Measurements from ENCODE around the gene GNG3. TPM values are rescaled to one million over a fixed set of nuclear protein-coding genes. Genes with fewer than 3 reads are reported as not detected.
"Not testable (repeated sequence)": the region's sequence is repeated elsewhere in the genome, so short reads cannot be mapped to it uniquely, and the experiment has no call there.

The GNG3 gene
- total RNA-seq, 2 experiments from 2014 or later: not detected

GRCh38 chr11:62725646-62726045 is 18.2 kb downstream of the GNG3 start:
- Mint-ChIP-seq H3K36me3 (ENCODE audit: low read depth) (peaks cover 74% of the 10 kb centered on the region), H3K4me3 (peak overlapping the region; percentile 96), H3K4me1 (peaks cover 61% of the 10 kb centered on the region), H3K27me3 (no peaks in the 10 kb centered on the region), H3K9me3 (no peaks in the 10 kb centered on the region), H3K27ac (peak overlapping the region; percentile 98)
- ChIA-PET POLR2A (interaction anchor here (0.9 kb wide), 1 partner anchor 136 kb away, joined by 3 read pairs; no protein-coding TSS in a partner anchor), CTCF (interaction anchor here (0.7 to 3.5 kb wide), 3 partner anchors 33 to 156 kb away, joined by 4 to 11 read pairs (median 7); partner anchors contain the start of gene TMEM179B)
- no peak for DNase-seq

GRCh38 chr11:62726156-62726914 is 18.9 kb downstream of the GNG3 start:
- H3K4me3 Mint-ChIP-seq: peak overlapping the region; percentile 96
- H3K27ac Mint-ChIP-seq: peak overlapping the region; percentile 98
- peaks cover 60% of the 10 kb centered on the region for H3K4me1 Mint-ChIP-seq
- DNase-seq: no peak
- H3K9me3 Mint-ChIP-seq: no peaks in the 10 kb centered on the region
- no peaks in the 10 kb centered on the region for H3K27me3 Mint-ChIP-seq
- POLR2A ChIA-PET: interaction anchor here (0.7 to 1.6 kb wide), 6 partner anchors 20 to 155 kb away, joined by 3 to 17 read pairs (median 3); partner anchors contain the start of genes SLC3A2 and TUT1
- H3K36me3 Mint-ChIP-seq (ENCODE audit: low read depth): peaks cover 71% of the 10 kb centered on the region
- CTCF ChIA-PET: interaction anchor here (0.6 to 1.6 kb wide), 9 partner anchors 21 to 155 kb away, joined by 3 to 8 read pairs (median 4); partner anchors contain the start of genes TUT1, UQCC3 and ZBTB3

GRCh38 chr11:62726915-62727164 is 19.4 kb downstream of the GNG3 start:
- CTCF ChIA-PET: interaction anchor here (0.8 to 1.6 kb wide), 10 partner anchors 10 to 136 kb away, joined by 3 to 8 read pairs (median 3); partner anchors contain the start of genes TMEM179B, TUT1, UQCC3 and ZBTB3
- no peaks in the 10 kb centered on the region for H3K9me3 Mint-ChIP-seq
- H3K4me3 Mint-ChIP-seq: peak overlapping the region; percentile 96
- POLR2A ChIA-PET: interaction anchor here (0.9 to 1.6 kb wide), 6 partner anchors 18 to 155 kb away, joined by 3 to 17 read pairs (median 3); partner anchors contain the start of genes GANAB, SLC3A2 and TUT1
- H3K27ac Mint-ChIP-seq: peak overlapping the region; percentile 98
- peaks cover 57% of the 10 kb centered on the region for H3K4me1 Mint-ChIP-seq
- no peaks in the 10 kb centered on the region for H3K27me3 Mint-ChIP-seq
- peaks cover 68% of the 10 kb centered on the region for H3K36me3 Mint-ChIP-seq (ENCODE audit: low read depth)
- no peak for DNase-seq

- ChIA-PET CTCF (interaction anchor here (0.6 to 1.6 kb wide), 17 partner anchors 11 to 901 kb away, joined by 3 to 8 read pairs (median 3); partner anchors contain the start of genes POLR2G, SLC3A2, TMEM179B and TUT1), POLR2A (interaction anchor here (0.6 to 1.6 kb wide), 8 partner anchors 18 to 538 kb away, joined by 3 to 17 read pairs (median 4); partner anchors contain the start of genes GANAB, SLC3A2 and TUT1)
- peak within 1 kb of the TSS; percentile 98 for H3K27ac Mint-ChIP-seq
- DNase-seq: peak; percentile 98
- no peaks in the 10 kb centered on the region for H3K27me3 Mint-ChIP-seq
- no peaks in the 10 kb centered on the region for H3K9me3 Mint-ChIP-seq
- H3K4me1 Mint-ChIP-seq: peaks cover 53% of the 10 kb centered on the region
- H3K36me3 Mint-ChIP-seq (ENCODE audit: low read depth): peaks cover 63% of the 10 kb centered on the region
- peak within 1 kb of the TSS; percentile 96 for H3K4me3 Mint-ChIP-seq
Measured at GRCh38 chr11:62727165-62727871, 19.8 kb downstream of the GNG3 start, which contains the start of gene HNRNPUL2. TSS of gene HNRNPUL2 (minus strand) at chr11:62727457. CDS start at chr11:62727156, 301 bp downstream.

GRCh38 chr11:62727872-62728170 is 20.3 kb downstream of the GNG3 start:
- DNase-seq: peak; percentile 93
- H3K36me3 Mint-ChIP-seq (ENCODE audit: low read depth): peaks cover 60% of the 10 kb centered on the region
- peak overlapping the region; percentile 98 for H3K27ac Mint-ChIP-seq
- peaks cover 49% of the 10 kb centered on the region for H3K4me1 Mint-ChIP-seq
- ChIA-PET POLR2A (interaction anchor here (0.6 to 1.6 kb wide), 7 partner anchors 19 to 539 kb away, joined by 3 to 17 read pairs (median 4); partner anchors contain the start of genes GANAB, SLC3A2 and TUT1), CTCF (interaction anchor here (0.6 to 1.6 kb wide), 14 partner anchors 11 to 900 kb away, joined by 3 to 8 read pairs (median 3); partner anchors contain the start of genes POLR2G, SLC3A2, TMEM179B and TUT1)
- H3K9me3 Mint-ChIP-seq: no peaks in the 10 kb centered on the region
- peak overlapping the region; percentile 96 for H3K4me3 Mint-ChIP-seq
- no peaks in the 10 kb centered on the region for H3K27me3 Mint-ChIP-seq

GRCh38 chr11:62728171-62728988 is 20.9 kb downstream of the GNG3 start, which contains the start of gene TTC9C:
TSS of gene TTC9C (plus strand) at chr11:62728486. CDS start at chr11:62728849, 363 bp downstream.
- POLR2A ChIA-PET: interaction anchor here (0.5 to 1.0 kb wide), 4 partner anchors 8 to 539 kb away, joined by 3 to 9 read pairs (median 3); partner anchors contain the start of gene SLC3A2
- peak; percentile 89 for DNase-seq
- Mint-ChIP-seq H3K4me3 (peak within 1 kb of the TSS; percentile 96), H3K36me3 (ENCODE audit: low read depth) (peaks cover 60% of the 10 kb centered on the region), H3K27ac (peak within 1 kb of the TSS; percentile 98), H3K4me1 (peaks cover 50% of the 10 kb centered on the region), H3K27me3 (no peaks in the 10 kb centered on the region), H3K9me3 (no peaks in the 10 kb centered on the region)
- CTCF ChIA-PET: interaction anchor here (0.6 to 2.9 kb wide), 9 partner anchors 10 to 304 kb away, joined by 3 to 13 read pairs (median 3); partner anchors contain the start of genes POLR2G, SLC3A2, TUT1 and ZBTB3

GRCh38 chr11:62730076-62730475 is 22.6 kb downstream of the GNG3 start:
- Mint-ChIP-seq H3K27ac (peak overlapping the region; percentile 25), H3K36me3 (ENCODE audit: low read depth) (peaks cover 44% of the 10 kb centered on the region), H3K4me3 (peak overlapping the region; percentile 96), H3K4me1 (peaks cover 34% of the 10 kb centered on the region)
- POLR2A ChIA-PET, DNase-seq, H3K27me3 Mint-ChIP-seq, H3K9me3 Mint-ChIP-seq: not testable (repeated sequence)
- CTCF ChIA-PET: interaction anchor here (0.8 to 2.9 kb wide), 4 partner anchors 8 to 57 kb away, joined by 3 to 13 read pairs (median 5); partner anchors contain the start of gene ZBTB3

GRCh38 chr11:62732830-62733229 is 25.4 kb downstream of the GNG3 start:
- H3K27ac Mint-ChIP-seq: no peak overlapping the region

GRCh38 chr11:62737196-62737595 is 29.7 kb downstream of the GNG3 start:
- Mint-ChIP-seq H3K27me3 (no peaks in the 10 kb centered on the region), H3K9me3 (no peaks in the 10 kb centered on the region), H3K4me1 (peaks cover 8% of the 10 kb centered on the region), H3K4me3 (no peak overlapping the region), H3K27ac (no peak overlapping the region), H3K36me3 (ENCODE audit: low read depth) (peaks cover 30% of the 10 kb centered on the region)
- POLR2A ChIA-PET: interaction anchor here (0.6 kb wide), 1 partner anchor 9 kb away, joined by 3 read pairs; the partner anchor contains the start of gene TTC9C
- no peak for DNase-seq
- CTCF ChIA-PET: interaction anchor here (0.6 to 1.8 kb wide), 7 partner anchors 7 to 179 kb away, joined by 3 to 7 read pairs (median 4); partner anchors contain the start of gene ZBTB3

More at GRCh38 chr11:62732830-62733229, 25.4 kb downstream of the GNG3 start:
- Mint-ChIP-seq H3K36me3 (ENCODE audit: low read depth) (peaks cover 31% of the 10 kb centered on the region), H3K9me3 (no peaks in the 10 kb centered on the region), H3K4me3 (no peak overlapping the region), H3K27me3 (no peaks in the 10 kb centered on the region), H3K4me1 (peaks cover 28% of the 10 kb centered on the region)
- DNase-seq: no peak
- CTCF ChIA-PET: interaction anchor here (0.6 kb wide), 2 partner anchors 108 to 123 kb away, joined by 4 to 5 read pairs; no protein-coding TSS in a partner anchor
- POLR2A ChIA-PET: no interaction called here

GRCh38 chr11:62747475-62748160 is 40.1 kb downstream of the GNG3 start:
- ChIA-PET CTCF (interaction anchor here (1.0 to 1.8 kb wide), 3 partner anchors 11 to 39 kb away, joined by 5 to 6 read pairs (median 5); no protein-coding TSS in a partner anchor), POLR2A (no interaction called here)
- no peak for DNase-seq
- no peak overlapping the region for H3K4me3 Mint-ChIP-seq
- H3K9me3 Mint-ChIP-seq: no peaks in the 10 kb centered on the region
- no peak overlapping the region for H3K27ac Mint-ChIP-seq
- peaks cover 15% of the 10 kb centered on the region for H3K4me1 Mint-ChIP-seq
- H3K36me3 Mint-ChIP-seq (ENCODE audit: low read depth): peaks cover 13% of the 10 kb centered on the region
- no peaks in the 10 kb centered on the region for H3K27me3 Mint-ChIP-seq

GRCh38 chr11:62749931-62750330 is 42.5 kb downstream of the GNG3 start:
- H3K27ac Mint-ChIP-seq: peak overlapping the region; percentile 57
- POLR2A ChIA-PET, H3K9me3 Mint-ChIP-seq, DNase-seq, H3K4me3 Mint-ChIP-seq, CTCF ChIA-PET, H3K27me3 Mint-ChIP-seq: not testable (repeated sequence)
- peaks cover 28% of the 10 kb centered on the region for H3K4me1 Mint-ChIP-seq
- peaks cover 18% of the 10 kb centered on the region for H3K36me3 Mint-ChIP-seq (ENCODE audit: low read depth)
